ENCODE data around the gene IRF2BP2.
"Not testable (repeated sequence)": the region's sequence is repeated elsewhere in the genome, so short reads cannot be mapped to it uniquely, and the experiment has no call there.

Gene IRF2BP2

GRCh38 chr1:234603221-234604204, 6.5 kb downstream of the IRF2BP2 start:
- H3K4me1 Mint-ChIP-seq (ENCODE audit: low read depth): peaks cover 57% of the 10 kb centered on the region
- H3K4me3 Mint-ChIP-seq: peak overlapping the region; percentile 81
- H3K9me3 Mint-ChIP-seq: no peaks in the 10 kb centered on the region
- peaks cover 53% of the 10 kb centered on the region for H3K36me3 Mint-ChIP-seq (ENCODE audit: low read depth)
- peak overlapping the region; percentile 84 for H3K27ac Mint-ChIP-seq
- no peaks in the 10 kb centered on the region for H3K27me3 Mint-ChIP-seq (ENCODE audit: low read depth)

GRCh38 chr1:234602334-234603220, 7.4 kb downstream of the IRF2BP2 start:
- Mint-ChIP-seq H3K4me3 (peak overlapping the region; percentile 72), H3K27ac (peak overlapping the region; percentile 85)

GRCh38 chr1:234601301-234602017, 8.5 kb downstream of the IRF2BP2 start:
- no peaks in the 10 kb centered on the region for H3K9me3 Mint-ChIP-seq
- H3K4me3 Mint-ChIP-seq: peak overlapping the region; percentile 67
- H3K27ac Mint-ChIP-seq: peak overlapping the region; percentile 85
- H3K27me3 Mint-ChIP-seq (ENCODE audit: low read depth): no peaks in the 10 kb centered on the region
- H3K36me3 Mint-ChIP-seq (ENCODE audit: low read depth): peaks cover 35% of the 10 kb centered on the region
- H3K4me1 Mint-ChIP-seq (ENCODE audit: low read depth): peaks cover 56% of the 10 kb centered on the region

More at GRCh38 chr1:234602334-234603220, 7.4 kb downstream of the IRF2BP2 start:
- Mint-ChIP-seq H3K36me3 (ENCODE audit: low read depth) (peaks cover 46% of the 10 kb centered on the region), H3K9me3 (no peaks in the 10 kb centered on the region), H3K27me3 (ENCODE audit: low read depth) (no peaks in the 10 kb centered on the region), H3K4me1 (ENCODE audit: low read depth) (peaks cover 61% of the 10 kb centered on the region)

- peak overlapping the region; percentile 85 for H3K27ac Mint-ChIP-seq
- peaks cover 50% of the 10 kb centered on the region for H3K4me1 Mint-ChIP-seq (ENCODE audit: low read depth)
- peak overlapping the region; percentile 67 for H3K4me3 Mint-ChIP-seq
- peaks cover 33% of the 10 kb centered on the region for H3K36me3 Mint-ChIP-seq (ENCODE audit: low read depth)
- no peaks in the 10 kb centered on the region for H3K9me3 Mint-ChIP-seq
- H3K27me3 Mint-ChIP-seq (ENCODE audit: low read depth): no peaks in the 10 kb centered on the region
These were observed 9.3 kb downstream of the IRF2BP2 start for GRCh38 chr1:234600418-234601281.

GRCh38 chr1:234599617-234600417, 10.2 kb downstream of the IRF2BP2 start:
- Mint-ChIP-seq H3K27me3 (ENCODE audit: low read depth) (no peaks in the 10 kb centered on the region), H3K27ac (peak overlapping the region; percentile 87), H3K4me1 (ENCODE audit: low read depth) (peaks cover 44% of the 10 kb centered on the region), H3K4me3 (peak overlapping the region; percentile 81), H3K9me3 (no peaks in the 10 kb centered on the region), H3K36me3 (ENCODE audit: low read depth) (peaks cover 24% of the 10 kb centered on the region)

- Mint-ChIP-seq H3K27me3 (ENCODE audit: low read depth) (no peaks in the 10 kb centered on the region), H3K36me3 (ENCODE audit: low read depth) (peaks cover 20% of the 10 kb centered on the region), H3K9me3 (no peaks in the 10 kb centered on the region), H3K4me1 (ENCODE audit: low read depth) (peaks cover 45% of the 10 kb centered on the region), H3K27ac (peak overlapping the region; percentile 87), H3K4me3 (peak overlapping the region; percentile 81)
These were observed 10.9 kb downstream of the IRF2BP2 start for GRCh38 chr1:234598974-234599616.

GRCh38 chr1:234597894-234598293, 12.1 kb downstream of the IRF2BP2 start:
- H3K27ac Mint-ChIP-seq: peak overlapping the region; percentile 15

GRCh38 chr1:234595899-234596298, 14.1 kb downstream of the IRF2BP2 start:
- H3K9me3 Mint-ChIP-seq: no peaks in the 10 kb centered on the region
- no peak overlapping the region for H3K4me3 Mint-ChIP-seq
- H3K27me3 Mint-ChIP-seq (ENCODE audit: low read depth): no peaks in the 10 kb centered on the region
- H3K36me3 Mint-ChIP-seq (ENCODE audit: low read depth): peaks cover 7% of the 10 kb centered on the region
- H3K27ac Mint-ChIP-seq: no peak overlapping the region
- peaks cover 23% of the 10 kb centered on the region for H3K4me1 Mint-ChIP-seq (ENCODE audit: low read depth)

More at GRCh38 chr1:234597894-234598293, 12.1 kb downstream of the IRF2BP2 start:
- H3K4me3 Mint-ChIP-seq: no peak overlapping the region
- H3K4me1 Mint-ChIP-seq (ENCODE audit: low read depth): peaks cover 41% of the 10 kb centered on the region
- H3K9me3 Mint-ChIP-seq: no peaks in the 10 kb centered on the region
- peaks cover 14% of the 10 kb centered on the region for H3K36me3 Mint-ChIP-seq (ENCODE audit: low read depth)
- H3K27me3 Mint-ChIP-seq (ENCODE audit: low read depth): no peaks in the 10 kb centered on the region

GRCh38 chr1:234594575-234594974, 15.4 kb downstream of the IRF2BP2 start:
- H3K36me3 Mint-ChIP-seq (ENCODE audit: low read depth); H3K27me3 Mint-ChIP-seq (ENCODE audit: low read depth); H3K9me3 Mint-ChIP-seq; H3K4me3 Mint-ChIP-seq; H3K27ac Mint-ChIP-seq: not testable (repeated sequence)
- H3K4me1 Mint-ChIP-seq (ENCODE audit: low read depth): peaks cover 19% of the 10 kb centered on the region

GRCh38 chr1:234593771-234594504, 16.0 kb downstream of the IRF2BP2 start:
- H3K27ac Mint-ChIP-seq: no peak overlapping the region
- H3K9me3 Mint-ChIP-seq: no peaks in the 10 kb centered on the region
- peaks cover 7% of the 10 kb centered on the region for H3K36me3 Mint-ChIP-seq (ENCODE audit: low read depth)
- H3K27me3 Mint-ChIP-seq (ENCODE audit: low read depth): no peaks in the 10 kb centered on the region
- peaks cover 15% of the 10 kb centered on the region for H3K4me1 Mint-ChIP-seq (ENCODE audit: low read depth)
- H3K4me3 Mint-ChIP-seq: no peak overlapping the region

GRCh38 chr1:234593109-234593508, 16.9 kb downstream of the IRF2BP2 start:
- Mint-ChIP-seq H3K36me3 (ENCODE audit: low read depth) (peaks cover 7% of the 10 kb centered on the region), H3K4me3 (no peak overlapping the region), H3K27me3 (ENCODE audit: low read depth) (no peaks in the 10 kb centered on the region), H3K27ac (no peak overlapping the region), H3K4me1 (ENCODE audit: low read depth) (peaks cover 11% of the 10 kb centered on the region), H3K9me3 (no peaks in the 10 kb centered on the region)

GRCh38 chr1:234592240-234592639, 17.7 kb downstream of the IRF2BP2 start:
- Mint-ChIP-seq H3K9me3 (no peaks in the 10 kb centered on the region), H3K27ac (no peak overlapping the region), H3K4me3 (no peak overlapping the region), H3K36me3 (ENCODE audit: low read depth) (peaks cover 6% of the 10 kb centered on the region), H3K4me1 (ENCODE audit: low read depth) (peaks cover 7% of the 10 kb centered on the region), H3K27me3 (ENCODE audit: low read depth) (no peaks in the 10 kb centered on the region)

Measured in T-helper 1 cell treated with Interleukin-12 subunit alpha and Interleukin-12 subunit beta and Interleukin-4 antibody, amounts not matched to agents 30 μg/mL and 1 μg/mL, for 36 hours (primary cell).